Measurements from ENCODE around the gene TPSD1. TPM values are rescaled to one million over a fixed set of nuclear protein-coding genes. Genes with fewer than 3 reads are reported as not detected.

The TPSD1 gene
- total RNA-seq, 1 donor from 2014 or later = not detected

- H3K27ac ChIP-seq (ENCODE audit: low read depth, low read length) = no peak overlapping the region
- no peak overlapping the region for H3K9ac ChIP-seq (ENCODE audit: low read depth in 1 of 3, low read length in 3 of 3)
- H3K4me1 ChIP-seq (ENCODE audit: control insufficient read depth in 3 of 3, insufficient read depth in 3 of 3, low read length in 3 of 3) = no peaks in the 10 kb centered on the region
- peaks cover 0 to 11% (median 6%) of the 10 kb centered on the region in 3 donors for H3K27me3 ChIP-seq (ENCODE audit: control insufficient read depth in 3 of 3, insufficient read depth in 3 of 3, low read length in 3 of 3)
- no peaks in the 10 kb centered on the region for H3K9me3 ChIP-seq (ENCODE audit: control insufficient read depth in 3 of 3, low read length in 3 of 3)
- H3K4me3 ChIP-seq (ENCODE audit: low read length in 3 of 3) = no peak overlapping the region
- H3K36me3 ChIP-seq (ENCODE audit: control insufficient read depth in 3 of 3, insufficient read depth in 3 of 3, low read length in 3 of 3) = no peaks in the 10 kb centered on the region
Observed at GRCh38 chr16:1213796-1214372, 42.0 kb upstream of the TPSD1 start.

DNA sequence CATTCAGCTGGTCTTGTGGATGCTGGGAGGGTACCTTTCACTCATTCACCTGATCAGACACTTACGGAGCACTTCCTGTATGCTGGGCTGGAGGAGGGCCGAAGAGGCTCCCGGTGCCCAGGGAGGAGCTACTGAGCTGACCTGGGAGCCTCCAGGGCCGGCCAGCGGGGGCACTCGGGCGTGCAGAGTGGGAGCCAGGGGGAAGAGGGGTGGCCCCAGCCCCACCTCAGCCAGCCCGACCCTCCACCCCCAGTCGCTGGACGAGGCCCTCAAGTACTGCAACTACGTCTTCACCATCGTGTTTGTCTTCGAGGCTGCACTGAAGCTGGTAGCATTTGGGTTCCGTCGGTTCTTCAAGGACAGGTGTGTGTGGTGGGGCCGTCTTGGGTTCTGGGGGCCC, 41.1 kb upstream of the TPSD1 start:
- no peak overlapping the region for H3K27ac ChIP-seq (ENCODE audit: low read depth, low read length)
- no peaks in the 10 kb centered on the region for H3K9me3 ChIP-seq (ENCODE audit: control insufficient read depth in 3 of 3, low read length in 3 of 3)
- H3K4me3 ChIP-seq (ENCODE audit: low read length in 3 of 3) = no peak overlapping the region
- no peaks in the 10 kb centered on the region for H3K4me1 ChIP-seq (ENCODE audit: control insufficient read depth in 3 of 3, insufficient read depth in 3 of 3, low read length in 3 of 3)
- peaks cover 0 to 9% (median 6%) of the 10 kb centered on the region in 3 donors for H3K27me3 ChIP-seq (ENCODE audit: control insufficient read depth in 3 of 3, insufficient read depth in 3 of 3, low read length in 3 of 3)
- H3K9ac ChIP-seq (ENCODE audit: low read depth in 1 of 3, low read length in 3 of 3) = no peak overlapping the region
- H3K36me3 ChIP-seq (ENCODE audit: control insufficient read depth in 3 of 3, insufficient read depth in 3 of 3, low read length in 3 of 3) = no peaks in the 10 kb centered on the region

DNA sequence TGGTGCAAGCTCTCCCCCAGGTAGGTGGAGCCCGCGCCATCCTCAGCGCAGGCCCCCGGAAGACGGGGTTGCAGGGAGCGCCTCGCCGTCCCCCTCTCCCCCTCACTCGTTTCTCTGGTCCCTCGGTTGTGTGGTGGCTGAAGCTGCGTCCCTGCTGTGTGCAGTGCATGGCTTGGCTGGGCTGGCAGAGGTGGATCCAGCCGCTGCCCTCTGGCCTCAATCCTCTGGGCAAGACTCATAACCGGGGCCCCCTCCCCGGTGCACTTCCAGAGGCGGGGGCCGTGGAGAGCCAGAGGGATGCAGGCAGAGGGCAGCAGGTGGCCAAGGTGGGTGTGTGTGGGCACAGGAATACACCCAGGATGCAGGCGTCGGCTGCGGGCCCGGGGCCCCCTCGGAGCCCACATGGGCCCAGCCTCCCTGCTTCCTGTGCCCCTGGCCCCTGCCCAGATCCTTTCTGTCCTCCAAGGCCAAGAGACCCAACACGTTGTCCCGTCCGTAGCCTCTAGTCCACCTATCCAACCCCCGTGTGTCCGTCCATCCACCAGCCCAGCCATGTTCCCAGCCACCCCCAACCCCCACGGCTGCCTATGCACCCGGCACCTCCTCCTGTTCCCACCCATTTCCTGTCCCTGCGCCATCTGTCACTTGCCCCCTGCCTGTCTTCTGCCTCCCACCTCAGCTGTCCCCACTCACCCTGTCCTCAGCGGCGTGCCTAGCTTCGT, 40.1 kb upstream of the TPSD1 start:
- Histone ChIP-seq H3K27ac (ENCODE audit: low read depth, low read length) (no peak overlapping the region), H3K9me3 (ENCODE audit: control insufficient read depth in 3 of 3, low read length in 3 of 3) (no peaks in the 10 kb centered on the region), H3K4me3 (ENCODE audit: low read length in 3 of 3) (no peak overlapping the region), H3K36me3 (ENCODE audit: control insufficient read depth in 3 of 3, insufficient read depth in 3 of 3, low read length in 3 of 3) (no peaks in the 10 kb centered on the region), H3K4me1 (ENCODE audit: control insufficient read depth in 3 of 3, insufficient read depth in 3 of 3, low read length in 3 of 3) (no peaks in the 10 kb centered on the region), H3K9ac (ENCODE audit: low read depth in 1 of 3, low read length in 3 of 3) (no peak overlapping the region), H3K27me3 (ENCODE audit: control insufficient read depth in 3 of 3, insufficient read depth in 3 of 3, low read length in 3 of 3) (peaks cover 0 to 8% (median 6%) of the 10 kb centered on the region in 3 donors)

GRCh38 chr16:1216296-1216619, 39.6 kb upstream of the TPSD1 start:
- Histone ChIP-seq H3K27me3 (ENCODE audit: control insufficient read depth in 3 of 3, insufficient read depth in 3 of 3, low read length in 3 of 3) (peaks cover 0 to 8% (median 7%) of the 10 kb centered on the region in 3 donors), H3K36me3 (ENCODE audit: control insufficient read depth in 3 of 3, insufficient read depth in 3 of 3, low read length in 3 of 3) (no peaks in the 10 kb centered on the region), H3K4me1 (ENCODE audit: control insufficient read depth in 3 of 3, insufficient read depth in 3 of 3, low read length in 3 of 3) (no peaks in the 10 kb centered on the region), H3K27ac (ENCODE audit: low read depth, low read length) (no peak overlapping the region), H3K4me3 (ENCODE audit: low read length in 3 of 3) (no peak overlapping the region), H3K9me3 (ENCODE audit: control insufficient read depth in 3 of 3, low read length in 3 of 3) (no peaks in the 10 kb centered on the region), H3K9ac (ENCODE audit: low read depth in 1 of 3, low read length in 3 of 3) (no peak overlapping the region)

GRCh38 chr16:1216681-1217400, 39.0 kb upstream of the TPSD1 start:
- Histone ChIP-seq H3K36me3 (ENCODE audit: control insufficient read depth in 3 of 3, insufficient read depth in 3 of 3, low read length in 3 of 3) (no peaks in the 10 kb centered on the region), H3K4me1 (ENCODE audit: control insufficient read depth in 3 of 3, insufficient read depth in 3 of 3, low read length in 3 of 3) (no peaks in the 10 kb centered on the region), H3K4me3 (ENCODE audit: low read length in 3 of 3) (no peak overlapping the region)

DNA sequence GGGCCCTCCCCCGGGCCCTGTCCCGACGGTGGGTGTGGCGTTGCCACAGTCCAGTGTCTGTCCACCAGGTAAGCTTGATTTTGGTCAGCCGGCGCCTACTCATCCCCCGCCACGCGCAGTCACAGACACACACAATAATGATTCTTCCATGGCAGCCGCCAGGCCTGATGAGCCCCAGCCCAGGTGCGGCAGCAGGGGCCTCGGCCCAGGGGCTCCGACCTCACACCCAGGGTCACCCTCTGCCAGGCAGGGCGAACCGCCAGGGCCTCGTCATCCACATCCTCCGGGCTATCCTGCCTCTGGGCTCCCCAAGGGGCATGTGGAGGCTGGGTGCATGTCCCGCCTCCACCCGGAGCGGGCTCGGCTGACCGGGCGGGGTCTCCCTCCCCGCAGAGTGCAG, 38.3 kb upstream of the TPSD1 start:
- Histone ChIP-seq H3K9me3 (ENCODE audit: control insufficient read depth in 3 of 3, low read length in 3 of 3) (no peaks in the 10 kb centered on the region), H3K4me3 (ENCODE audit: low read length in 3 of 3) (no peak overlapping the region), H3K27ac (ENCODE audit: low read depth, low read length) (no peak overlapping the region), H3K4me1 (ENCODE audit: control insufficient read depth in 3 of 3, insufficient read depth in 3 of 3, low read length in 3 of 3) (no peaks in the 10 kb centered on the region), H3K36me3 (ENCODE audit: control insufficient read depth in 3 of 3, insufficient read depth in 3 of 3, low read length in 3 of 3) (no peaks in the 10 kb centered on the region), H3K9ac (ENCODE audit: low read depth in 1 of 3, low read length in 3 of 3) (no peak overlapping the region), H3K27me3 (ENCODE audit: control insufficient read depth in 3 of 3, insufficient read depth in 3 of 3, low read length in 3 of 3) (peaks cover 3 to 13% (median 10%) of the 10 kb centered on the region in 3 donors)

More at GRCh38 chr16:1216681-1217400, 39.0 kb upstream of the TPSD1 start:
- H3K9ac ChIP-seq (ENCODE audit: low read depth in 1 of 3, low read length in 3 of 3) = no peak overlapping the region
- no peaks in the 10 kb centered on the region for H3K9me3 ChIP-seq (ENCODE audit: control insufficient read depth in 3 of 3, low read length in 3 of 3)
- H3K27me3 ChIP-seq (ENCODE audit: control insufficient read depth in 3 of 3, insufficient read depth in 3 of 3, low read length in 3 of 3) = peaks cover 0 to 12% (median 8%) of the 10 kb centered on the region in 3 donors
- H3K27ac ChIP-seq (ENCODE audit: low read depth, low read length) = no peak overlapping the region

- no peak overlapping the region for H3K9ac ChIP-seq (ENCODE audit: low read depth in 1 of 3, low read length in 3 of 3)
- no peaks in the 10 kb centered on the region for H3K4me1 ChIP-seq (ENCODE audit: control insufficient read depth in 3 of 3, insufficient read depth in 3 of 3, low read length in 3 of 3)
- no peaks in the 10 kb centered on the region for H3K36me3 ChIP-seq (ENCODE audit: control insufficient read depth in 3 of 3, insufficient read depth in 3 of 3, low read length in 3 of 3)
- no peaks in the 10 kb centered on the region for H3K9me3 ChIP-seq (ENCODE audit: control insufficient read depth in 3 of 3, low read length in 3 of 3)
- H3K27me3 ChIP-seq (ENCODE audit: control insufficient read depth in 3 of 3, insufficient read depth in 3 of 3, low read length in 3 of 3) = peaks cover 6 to 14% (median 13%) of the 10 kb centered on the region in 3 donors
- H3K4me3 ChIP-seq (ENCODE audit: low read length in 3 of 3) = no peak overlapping the region
- H3K27ac ChIP-seq (ENCODE audit: low read depth, low read length) = no peak overlapping the region
Observed at GRCh38 chr16:1218061-1218929, 37.6 kb upstream of the TPSD1 start.

GRCh38 chr16:1218930-1219611, 36.8 kb upstream of the TPSD1 start:
- no peaks in the 10 kb centered on the region for H3K36me3 ChIP-seq (ENCODE audit: control insufficient read depth in 3 of 3, insufficient read depth in 3 of 3, low read length in 3 of 3)

DNA sequence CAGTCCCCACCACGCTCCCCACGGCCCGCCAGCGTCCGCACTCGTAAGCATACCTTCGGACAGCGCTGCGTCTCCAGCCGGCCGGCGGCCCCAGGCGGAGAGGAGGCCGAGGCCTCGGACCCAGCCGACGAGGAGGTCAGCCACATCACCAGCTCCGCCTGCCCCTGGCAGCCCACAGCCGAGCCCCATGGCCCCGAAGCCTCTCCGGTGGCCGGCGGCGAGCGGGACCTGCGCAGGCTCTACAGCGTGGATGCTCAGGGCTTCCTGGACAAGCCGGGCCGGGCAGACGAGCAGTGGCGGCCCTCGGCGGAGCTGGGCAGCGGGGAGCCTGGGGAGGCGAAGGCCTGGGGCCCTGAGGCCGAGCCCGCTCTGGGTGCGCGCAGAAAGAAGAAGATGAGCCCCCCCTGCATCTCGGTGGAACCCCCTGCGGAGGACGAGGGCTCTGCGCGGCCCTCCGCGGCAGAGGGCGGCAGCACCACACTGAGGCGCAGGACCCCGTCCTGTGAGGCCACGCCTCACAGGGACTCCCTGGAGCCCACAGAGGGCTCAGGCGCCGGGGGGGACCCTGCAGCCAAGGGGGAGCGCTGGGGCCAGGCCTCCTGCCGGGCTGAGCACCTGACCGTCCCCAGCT, 35.7 kb upstream of the TPSD1 start:
- Histone ChIP-seq H3K4me1 (ENCODE audit: control insufficient read depth in 3 of 3, insufficient read depth in 3 of 3, low read length in 3 of 3) (no peaks in the 10 kb centered on the region), H3K9ac (ENCODE audit: low read depth in 1 of 3, low read length in 3 of 3) (no peak overlapping the region), H3K9me3 (ENCODE audit: control insufficient read depth in 3 of 3, low read length in 3 of 3) (no peaks in the 10 kb centered on the region), H3K27ac (ENCODE audit: low read depth, low read length) (no peak overlapping the region), H3K4me3 (ENCODE audit: low read length in 3 of 3) (no peak overlapping the region), H3K27me3 (ENCODE audit: control insufficient read depth in 3 of 3, insufficient read depth in 3 of 3, low read length in 3 of 3) (peaks cover 6 to 14% (median 13%) of the 10 kb centered on the region in 3 donors), H3K36me3 (ENCODE audit: control insufficient read depth in 3 of 3, insufficient read depth in 3 of 3, low read length in 3 of 3) (no peaks in the 10 kb centered on the region)

More at GRCh38 chr16:1218930-1219611, 36.8 kb upstream of the TPSD1 start:
- Histone ChIP-seq H3K4me1 (ENCODE audit: control insufficient read depth in 3 of 3, insufficient read depth in 3 of 3, low read length in 3 of 3) (no peaks in the 10 kb centered on the region), H3K27me3 (ENCODE audit: control insufficient read depth in 3 of 3, insufficient read depth in 3 of 3, low read length in 3 of 3) (peaks cover 6 to 14% (median 13%) of the 10 kb centered on the region in 3 donors), H3K27ac (ENCODE audit: low read depth, low read length) (no peak overlapping the region), H3K4me3 (ENCODE audit: low read length in 3 of 3) (no peak overlapping the region), H3K9me3 (ENCODE audit: control insufficient read depth in 3 of 3, low read length in 3 of 3) (no peaks in the 10 kb centered on the region), H3K9ac (ENCODE audit: low read depth in 1 of 3, low read length in 3 of 3) (no peak overlapping the region)
